ENCODE data around the gene DNAJB11.

The DNAJB11 gene

GRCh38 chr3:186620213-186621092, 49.9 kb downstream of the DNAJB11 start:
- DNase-seq (no peak), ATAC-seq (ENCODE audit: insufficient read depth, low read depth) (no peak)
- Histone ChIP-seq H3K36me3 (ENCODE audit: insufficient read depth, low read length) (no peaks in the 10 kb centered on the region), H3K4me2 (ENCODE audit: insufficient read depth, low read length) (no peak overlapping the region), H3K79me2 (ENCODE audit: insufficient read depth, low read length) (no peaks in the 10 kb centered on the region), H3K27me3 (ENCODE audit: insufficient read depth, low read length, poor library complexity) (peaks cover 13% of the 10 kb centered on the region), H3K9me3 (ENCODE audit: insufficient read depth, low read length, severe bottlenecking) (no peaks in the 10 kb centered on the region), H3K9ac (ENCODE audit: low read depth, low read length) (no peak overlapping the region), H2AFZ (ENCODE audit: low read depth, low read length) (no peak overlapping the region), H4K20me1 (ENCODE audit: insufficient read depth, low read length) (no peaks in the 10 kb centered on the region), H3K4me1 (ENCODE audit: insufficient read depth, low read length) (peaks cover 10% of the 10 kb centered on the region), H3K4me3 (ENCODE audit: low read depth in 1 of 2, low read length in 2 of 2) (no peak overlapping the region), H3K27ac (ENCODE audit: low read length) (no peak overlapping the region)
- no peak for TF ChIP-seq EZH2 (IDR thresholded peaks at IDR 0.05; ENCODE audit: borderline replicate concordance, low read depth, low read length, severe bottlenecking)
- TF ChIP-seq CTCF (IDR thresholded peaks at IDR 0.05; ENCODE audit: borderline replicate concordance, extremely low read depth, low read length, poor library complexity, severe bottlenecking), result no peak

- H3K9ac ChIP-seq (ENCODE audit: low read depth, low read length), result no peak overlapping the region
- H3K4me1 ChIP-seq (ENCODE audit: insufficient read depth, low read length), result peaks cover 4% of the 10 kb centered on the region
- no peak for TF ChIP-seq EZH2 (IDR thresholded peaks at IDR 0.05; ENCODE audit: borderline replicate concordance, low read depth, low read length, severe bottlenecking)
- no peak for TF ChIP-seq CTCF (IDR thresholded peaks at IDR 0.05; ENCODE audit: borderline replicate concordance, extremely low read depth, low read length, poor library complexity, severe bottlenecking)
- no peak overlapping the region for H3K4me3 ChIP-seq (ENCODE audit: low read depth in 1 of 2, low read length in 2 of 2)
- no peak overlapping the region for H3K4me2 ChIP-seq (ENCODE audit: insufficient read depth, low read length)
- no peaks in the 10 kb centered on the region for H3K36me3 ChIP-seq (ENCODE audit: insufficient read depth, low read length)
- ATAC-seq (ENCODE audit: insufficient read depth, low read depth) (no peak), DNase-seq (no peak)
- H3K79me2 ChIP-seq (ENCODE audit: insufficient read depth, low read length), result no peaks in the 10 kb centered on the region
- H2AFZ ChIP-seq (ENCODE audit: low read depth, low read length), result no peak overlapping the region
- peaks cover 13% of the 10 kb centered on the region for H3K27me3 ChIP-seq (ENCODE audit: insufficient read depth, low read length, poor library complexity)
- H3K9me3 ChIP-seq (ENCODE audit: insufficient read depth, low read length, severe bottlenecking), result no peaks in the 10 kb centered on the region
- no peak overlapping the region for H3K27ac ChIP-seq (ENCODE audit: low read length)
- H4K20me1 ChIP-seq (ENCODE audit: insufficient read depth, low read length), result no peaks in the 10 kb centered on the region
These were observed 51.6 kb downstream of the DNAJB11 start for GRCh38 chr3:186621894-186622650.

- H3K79me2 ChIP-seq (ENCODE audit: insufficient read depth, low read length), result no peaks in the 10 kb centered on the region
- H3K4me2 ChIP-seq (ENCODE audit: insufficient read depth, low read length), result no peak overlapping the region
- DNase-seq (no peak), ATAC-seq (ENCODE audit: insufficient read depth, low read depth) (no peak)
- H3K4me3 ChIP-seq (ENCODE audit: low read depth in 1 of 2, low read length in 2 of 2), result no peak overlapping the region
- H3K9me3 ChIP-seq (ENCODE audit: insufficient read depth, low read length, severe bottlenecking), result no peaks in the 10 kb centered on the region
- TF ChIP-seq EZH2 (IDR thresholded peaks at IDR 0.05; ENCODE audit: borderline replicate concordance, low read depth, low read length, severe bottlenecking) (no peak), CTCF (IDR thresholded peaks at IDR 0.05; ENCODE audit: borderline replicate concordance, extremely low read depth, low read length, poor library complexity, severe bottlenecking) (no peak)
- H2AFZ ChIP-seq (ENCODE audit: low read depth, low read length), result no peak overlapping the region
- peaks cover 9% of the 10 kb centered on the region for H3K27me3 ChIP-seq (ENCODE audit: insufficient read depth, low read length, poor library complexity)
- H3K36me3 ChIP-seq (ENCODE audit: insufficient read depth, low read length), result no peaks in the 10 kb centered on the region
- no peaks in the 10 kb centered on the region for H3K4me1 ChIP-seq (ENCODE audit: insufficient read depth, low read length)
- H3K27ac ChIP-seq (ENCODE audit: low read length), result no peak overlapping the region
- no peaks in the 10 kb centered on the region for H4K20me1 ChIP-seq (ENCODE audit: insufficient read depth, low read length)
- no peak overlapping the region for H3K9ac ChIP-seq (ENCODE audit: low read depth, low read length)
These were observed 52.3 kb downstream of the DNAJB11 start for GRCh38 chr3:186622651-186623310.
